HAP-1 (cell line): ENCODE data around the gene RNASE8.

Experiments
- DNase-seq, 2 experiments: peaks; one replicate each; pipeline ENCODE4 v3.0.0-alpha.2; 2016 to 2020; ENCODE audit warnings: low spot score in 2 of 2
- H3K27me3 ChIP-seq: fragments of 250-450 bp; sonication (Bioruptor Pico); 2 replicates; pipeline ENCODE4 v1.5.1; 2020; ENCODE audit warnings: low read depth, mild to moderate bottlenecking, moderate library complexity
- H3K36me3 ChIP-seq: fragments of 250-450 bp; sonication (Bioruptor Pico); replicated peaks from 2 replicates; pipeline ENCODE4 v1.5.1; 2020; ENCODE audit warnings: mild to moderate bottlenecking
- H3K4me1 ChIP-seq: fragments of 250-450 bp; sonication (Bioruptor Pico); 2 replicates; pipeline ENCODE4 v1.5.1; 2020; ENCODE audit warnings: mild to moderate bottlenecking
- H3K4me3 ChIP-seq: fragments of 250-450 bp; sonication (Bioruptor Pico); 2 replicates; pipeline ENCODE4 v1.5.1; 2020; ENCODE audit warnings: mild to moderate bottlenecking, moderate library complexity
- H3K9me3 ChIP-seq: fragments of 250-450 bp; sonication (Bioruptor Pico); 2 replicates; pipeline ENCODE4 v1.5.1; 2020; ENCODE audit warnings: mild to moderate bottlenecking, moderate library complexity
- in situ Hi-C: fragments of 300-500 bp; cut with MboI; formaldehyde crosslinking; loops from 3 replicates; pipeline ENCODE4 v1.14.3; 2020; ENCODE audit warnings: low sequenced_read_pairs, inconsistent platforms, mixed read lengths

RNASE8 gene

DNA sequence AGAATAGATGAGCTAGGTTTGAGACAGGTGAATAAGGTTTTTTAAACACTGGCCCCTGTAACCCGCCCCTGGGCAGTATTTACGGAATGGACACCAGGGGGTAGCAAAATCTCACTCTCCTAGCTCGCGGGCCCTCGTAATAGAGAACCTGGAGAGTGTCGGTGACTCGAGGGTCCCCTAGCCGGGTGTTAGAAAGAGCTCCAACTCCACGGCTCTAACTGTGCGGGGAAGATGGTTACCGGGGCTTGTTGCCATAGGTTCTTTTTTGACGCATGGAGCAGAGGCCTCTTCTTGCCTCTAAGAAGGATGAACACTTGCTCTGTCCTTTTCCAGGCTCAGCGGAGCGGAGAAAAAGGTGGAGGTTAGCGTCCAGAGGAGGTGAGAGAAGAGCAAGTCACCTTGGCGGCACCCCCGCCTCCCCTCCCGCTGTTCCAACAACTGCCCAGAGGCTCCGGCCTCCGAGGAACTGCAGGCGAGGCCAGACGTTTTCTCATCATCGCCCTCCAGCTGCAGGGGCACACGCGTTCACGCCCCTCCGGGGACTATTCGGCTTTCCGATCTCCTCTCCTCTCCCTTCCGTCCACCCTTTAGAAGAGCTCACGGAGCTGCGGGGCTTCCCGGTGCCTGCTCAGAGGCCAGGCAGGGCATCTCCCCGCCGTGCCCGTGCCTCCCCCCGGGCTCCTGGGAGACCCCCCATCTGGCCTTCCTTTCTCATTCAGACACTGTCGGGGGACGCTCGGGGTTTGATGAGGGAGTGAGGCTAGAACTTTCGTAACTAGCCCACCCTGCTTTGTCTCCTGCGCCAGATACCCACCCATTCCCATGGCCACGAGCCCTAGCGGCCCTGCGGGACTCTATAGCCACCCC lies 11.1 kb downstream of the RNASE8 start:
- H3K36me3 ChIP-seq = no peaks in the 10 kb centered on the region
- H3K9me3 ChIP-seq = no peaks in the 10 kb centered on the region
- in situ Hi-C loops = no loop called here
- H3K4me1 ChIP-seq = peaks cover 5% of the 10 kb centered on the region
- H3K4me3 ChIP-seq = no peak overlapping the region
- H3K27me3 ChIP-seq = peaks cover 12% of the 10 kb centered on the region
- DNase-seq = peak; percentile 55 to 76

- in situ Hi-C loops = no loop called here
- H3K27me3 ChIP-seq = peaks cover 11% of the 10 kb centered on the region
- peak in 1 of 2 experiments; percentile 54 for DNase-seq
- H3K36me3 ChIP-seq = no peaks in the 10 kb centered on the region
- no peaks in the 10 kb centered on the region for H3K9me3 ChIP-seq
- H3K4me1 ChIP-seq = peaks cover 5% of the 10 kb centered on the region
- peak overlapping the region; percentile 32 for H3K4me3 ChIP-seq
These were observed 11.9 kb downstream of the RNASE8 start for GRCh38 chr14:21069388-21070082.

- Histone ChIP-seq H3K27me3 (peaks cover 10% of the 10 kb centered on the region), H3K4me3 (peak within 1 kb of the TSS; percentile 53), H3K4me1 (peaks cover 5% of the 10 kb centered on the region), H3K36me3 (no peaks in the 10 kb centered on the region; the same call in 1 of the 2 replicates), H3K9me3 (no peaks in the 10 kb centered on the region)
- in situ Hi-C loops = no loop called here
- DNase-seq = peak; percentile 33 to 71
These were observed 12.5 kb downstream of the RNASE8 start, which contains the start of gene ARHGEF40 for GRCh38 chr14:21070083-21070609. Gene ARHGEF40 (plus strand): TSS chr14:21070304. CDS start chr14:21070397, 93 bp downstream.

DNA sequence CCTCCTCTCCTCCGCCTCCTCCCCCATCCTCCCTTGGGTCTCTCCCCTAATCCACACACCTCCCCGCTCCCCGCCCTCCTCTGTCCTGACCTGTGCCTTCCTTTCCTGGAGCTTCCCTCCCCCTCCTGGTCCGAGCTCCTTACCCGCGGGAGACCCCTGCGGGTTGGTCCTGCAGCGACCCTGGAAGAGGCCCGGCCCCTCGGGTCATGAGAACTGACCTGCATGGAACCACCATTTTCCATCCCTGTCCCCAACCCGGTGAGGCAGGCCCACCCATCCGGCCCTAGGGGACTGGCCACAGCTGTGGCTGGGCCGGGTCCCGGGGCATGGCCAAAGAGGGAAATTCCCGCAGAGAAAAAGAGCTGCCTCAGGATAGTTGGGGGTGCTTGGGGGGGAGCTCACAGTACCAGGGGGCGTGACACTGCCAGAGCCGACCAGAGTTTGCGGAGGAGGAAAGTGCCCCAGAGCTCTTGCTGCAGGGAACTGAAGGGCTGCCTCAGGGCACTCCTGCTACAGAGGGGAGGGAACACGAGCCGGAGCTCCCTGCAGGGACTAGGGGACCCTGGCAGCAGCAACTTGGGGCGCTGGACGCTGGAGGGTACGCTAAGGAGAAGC lies 13.1 kb downstream of the RNASE8 start:
- peaks cover 1% of the 10 kb centered on the region; the same call in 1 of the 2 replicates for H3K36me3 ChIP-seq
- no peaks in the 10 kb centered on the region for H3K9me3 ChIP-seq
- H3K4me3 ChIP-seq = peak overlapping the region; percentile 53
- H3K27me3 ChIP-seq = peaks cover 4% of the 10 kb centered on the region
- peak; percentile 48 to 77 for DNase-seq
- in situ Hi-C loops = no loop called here
- peaks cover 5% of the 10 kb centered on the region for H3K4me1 ChIP-seq

DNA sequence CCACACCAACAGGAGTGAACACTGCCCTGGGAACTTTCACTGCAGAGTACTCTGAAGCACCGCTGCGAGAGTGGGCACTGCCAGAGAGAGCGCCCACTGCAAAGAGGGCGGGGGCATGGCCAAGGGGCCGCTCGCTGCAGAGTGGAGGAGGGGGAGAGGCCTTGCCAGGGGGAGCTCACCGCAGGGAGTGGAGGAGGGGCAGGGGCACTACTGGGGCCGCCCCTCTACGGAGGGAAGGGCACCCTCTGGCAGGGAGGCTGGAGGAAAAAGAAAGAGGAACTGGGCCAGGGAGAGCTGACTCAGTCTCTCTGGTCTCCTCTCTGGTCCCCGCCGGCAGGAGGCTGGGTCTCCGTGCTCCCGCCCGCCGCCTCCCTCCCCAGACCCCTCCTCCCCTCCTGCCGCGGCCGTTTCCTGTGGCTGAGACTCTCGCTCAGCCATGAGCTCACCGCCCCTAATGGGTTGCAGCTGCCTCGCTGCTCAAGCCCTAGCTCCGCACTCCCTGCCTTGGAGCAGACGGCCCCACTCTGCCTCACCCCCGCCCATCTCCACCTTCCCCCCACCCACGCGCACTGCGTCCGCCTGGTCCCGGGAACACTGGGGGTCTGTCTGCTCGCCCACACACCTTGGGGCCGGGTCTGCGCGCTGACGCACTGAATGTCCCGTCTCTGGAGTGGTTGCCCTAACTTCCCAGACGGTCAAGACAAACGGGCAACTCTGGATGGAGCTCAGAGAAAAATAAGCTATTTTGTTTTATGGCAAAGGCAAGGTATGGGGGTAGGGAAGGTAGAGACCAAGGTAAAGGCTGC lies 13.8 kb downstream of the RNASE8 start:
- peaks cover 3% of the 10 kb centered on the region for H3K27me3 ChIP-seq
- H3K9me3 ChIP-seq = no peaks in the 10 kb centered on the region

DNA sequence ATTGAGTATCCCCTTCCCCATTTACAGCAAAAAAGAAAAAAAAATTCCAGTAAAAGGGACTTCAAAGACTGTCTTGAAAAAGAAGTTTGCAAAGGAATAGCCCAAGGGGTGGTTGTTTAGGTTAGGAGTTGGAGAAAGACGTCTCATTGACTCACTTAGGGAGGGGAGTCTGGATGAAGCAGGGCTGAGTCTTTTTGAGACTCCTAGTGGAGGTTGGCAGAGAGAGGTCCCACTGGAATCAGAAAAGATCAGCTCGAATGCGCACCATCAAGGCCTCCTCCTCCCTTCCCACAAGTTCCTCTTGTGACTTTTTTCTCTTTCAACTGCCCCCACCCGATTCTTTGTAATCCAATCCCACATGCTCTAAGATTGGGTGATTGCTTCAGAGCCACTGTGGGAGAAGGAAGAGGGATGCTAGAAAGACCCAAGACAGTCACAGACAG lies 14.4 kb downstream of the RNASE8 start:
- DNase-seq = no peak
- Histone ChIP-seq H3K36me3 (peaks cover 6% of the 10 kb centered on the region; the same call in 1 of the 2 replicates), H3K9me3 (no peaks in the 10 kb centered on the region), H3K4me3 (peak overlapping the region; percentile 53), H3K4me1 (peaks cover 5% of the 10 kb centered on the region), H3K27me3 (no peaks in the 10 kb centered on the region; the same call in 1 of the 2 replicates)
- in situ Hi-C loops = no loop called here

More for the DNA sequence above, 13.8 kb downstream of the RNASE8 start:
- peak; percentile 50 to 83 for DNase-seq
- H3K4me3 ChIP-seq = peak overlapping the region; percentile 53
- H3K36me3 ChIP-seq = peaks cover 6% of the 10 kb centered on the region; the same call in 1 of the 2 replicates
- in situ Hi-C loops = no loop called here
- peaks cover 5% of the 10 kb centered on the region for H3K4me1 ChIP-seq

DNA sequence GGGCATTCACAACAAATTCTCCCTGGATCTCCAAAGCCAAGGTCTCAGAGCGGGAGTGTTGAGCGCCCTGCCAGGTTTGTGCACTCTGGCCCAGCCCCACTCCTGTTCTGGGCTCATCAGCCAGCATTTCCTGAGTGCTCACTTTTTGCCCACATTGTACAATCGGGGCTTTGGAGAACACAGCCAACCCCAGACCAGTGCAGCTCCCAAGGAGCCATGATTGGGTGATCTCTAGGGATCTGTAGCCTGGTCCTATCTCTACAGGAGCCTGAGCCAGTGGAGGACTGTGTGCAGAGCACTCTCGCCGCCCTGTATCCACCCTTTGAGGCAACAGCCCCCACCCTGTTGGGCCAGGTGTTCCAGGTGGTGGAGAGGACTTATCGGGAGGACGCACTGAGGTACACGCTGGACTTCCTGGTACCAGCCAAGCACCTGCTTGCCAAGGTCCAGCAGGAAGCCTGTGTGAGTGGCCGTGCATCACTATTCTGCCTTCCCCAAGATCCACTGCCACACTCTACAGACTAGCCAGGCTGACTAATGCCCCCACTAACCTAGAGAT lies 15.2 kb downstream of the RNASE8 start:
- no peaks in the 10 kb centered on the region for H3K27me3 ChIP-seq
- no peak overlapping the region for H3K4me3 ChIP-seq
- peaks cover 5% of the 10 kb centered on the region for H3K4me1 ChIP-seq
- in situ Hi-C loops = no loop called here
- DNase-seq = no peak
- H3K9me3 ChIP-seq = no peaks in the 10 kb centered on the region
- peaks cover 6% of the 10 kb centered on the region; the same call in 1 of the 2 replicates for H3K36me3 ChIP-seq

DNA sequence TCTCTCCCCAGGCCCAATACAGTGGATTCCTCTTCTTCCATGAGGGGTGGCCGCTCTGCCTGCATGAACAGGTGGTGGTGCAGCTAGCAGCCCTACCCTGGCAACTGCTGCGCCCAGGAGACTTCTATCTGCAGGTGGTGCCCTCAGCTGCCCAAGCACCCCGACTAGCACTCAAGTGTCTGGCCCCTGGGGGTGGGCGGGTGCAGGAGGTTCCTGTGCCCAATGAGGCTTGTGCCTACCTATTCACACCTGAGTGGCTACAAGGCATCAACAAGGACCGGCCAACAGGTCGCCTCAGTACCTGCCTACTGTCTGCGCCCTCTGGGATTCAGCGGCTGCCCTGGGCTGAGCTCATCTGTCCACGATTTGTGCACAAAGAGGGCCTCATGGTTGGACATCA lies 16.3 kb downstream of the RNASE8 start:
- in situ Hi-C loops = no loop called here
- Histone ChIP-seq H3K9me3 (no peaks in the 10 kb centered on the region), H3K36me3 (peaks cover 9% of the 10 kb centered on the region), H3K4me1 (peaks cover 5% of the 10 kb centered on the region), H3K27me3 (no peaks in the 10 kb centered on the region), H3K4me3 (no peak overlapping the region)
- no peak for DNase-seq

GRCh38 chr14:21074398-21075272 lies 17.0 kb downstream of the RNASE8 start:
- H3K36me3 ChIP-seq = peaks cover 10% of the 10 kb centered on the region
- H3K9me3 ChIP-seq = no peaks in the 10 kb centered on the region
- H3K27me3 ChIP-seq = no peaks in the 10 kb centered on the region
- peaks cover 1% of the 10 kb centered on the region for H3K4me1 ChIP-seq
- DNase-seq = no peak
- in situ Hi-C loops = loop anchor here (25.0 kb wide), 1 partner anchor 737 kb away; the partner anchor contains the start of genes CCNB1IP1 and PARP2
- no peak overlapping the region for H3K4me3 ChIP-seq

DNA sequence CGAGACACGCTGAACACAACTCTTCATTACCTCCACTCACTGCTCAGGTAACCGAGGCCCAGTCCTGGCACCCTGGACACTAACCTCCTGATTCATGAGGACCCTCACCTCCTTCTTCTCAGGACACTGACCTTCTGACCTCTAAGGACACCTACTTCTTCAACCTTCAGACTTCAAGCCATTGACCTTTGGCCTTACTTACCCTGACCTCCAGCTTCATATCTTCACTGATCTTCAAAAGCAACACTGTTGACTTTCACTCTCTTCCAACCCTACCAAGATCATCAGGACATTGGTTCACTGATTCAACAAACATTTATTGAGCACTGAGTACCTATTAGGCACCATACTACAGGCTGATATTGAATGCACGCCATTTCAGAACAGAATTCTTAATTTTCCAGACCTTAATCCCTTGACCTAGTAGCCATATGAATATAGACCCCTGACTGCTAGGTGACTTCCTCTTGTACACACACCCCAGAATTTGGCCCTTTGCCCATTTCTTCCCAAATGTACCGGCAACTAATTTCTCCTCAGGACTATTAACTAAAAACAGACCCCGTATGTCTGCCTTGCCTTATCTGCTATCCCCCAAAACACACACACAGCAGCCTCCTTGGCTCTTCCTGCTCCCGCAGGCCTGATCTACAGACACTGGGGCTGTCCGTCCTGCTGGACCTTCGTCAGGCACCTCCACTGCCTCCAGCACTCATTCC lies 18.3 kb downstream of the RNASE8 start:
- in situ Hi-C loops = loop anchor here (25.0 kb wide), 1 partner anchor 739 kb away; the partner anchor contains the start of genes CCNB1IP1 and PARP2

GRCh38 chr14:21077672-21078071 lies 20.1 kb downstream of the RNASE8 start:
- no peaks in the 10 kb centered on the region for H3K9me3 ChIP-seq
- in situ Hi-C loops = loop anchor here (25.0 kb wide), 1 partner anchor 740 kb away; the partner anchor contains the start of genes CCNB1IP1 and PARP2

More for the DNA sequence above, 18.3 kb downstream of the RNASE8 start:
- Histone ChIP-seq H3K4me1 (no peaks in the 10 kb centered on the region; the same call in 1 of the 2 replicates), H3K4me3 (no peak overlapping the region), H3K36me3 (peaks cover 10% of the 10 kb centered on the region), H3K27me3 (no peaks in the 10 kb centered on the region), H3K9me3 (no peaks in the 10 kb centered on the region)
- DNase-seq = no peak

More at GRCh38 chr14:21077672-21078071, 20.1 kb downstream of the RNASE8 start:
- H3K36me3 ChIP-seq = peaks cover 10% of the 10 kb centered on the region
- H3K27me3 ChIP-seq = no peaks in the 10 kb centered on the region
- H3K4me3 ChIP-seq = no peak overlapping the region
- no peak for DNase-seq
- H3K4me1 ChIP-seq = no peaks in the 10 kb centered on the region
